T follicular helper cell (primary cell): Measurements from ENCODE around the gene ACSL4.
"Not testable (repeated sequence)": the region's sequence is repeated elsewhere in the genome, so short reads cannot be mapped to it uniquely, and the experiment has no call there.

Experiments
- DNase-seq: peaks from one replicate; pipeline ENCODE4 v3.0.0-alpha.2; 2020; ENCODE audit warnings: low read depth

The ACSL4 gene

GRCh38 chrX:109728173-109728535, 4.9 kb downstream of the ACSL4 start:
- DNase-seq = no peak

GRCh38 chrX:109724971-109725370, 8.1 kb downstream of the ACSL4 start:
- DNase-seq = not testable (repeated sequence)

- DNase-seq = no peak
These were observed 12.1 kb downstream of the ACSL4 start for GRCh38 chrX:109720947-109721346.

GRCh38 chrX:109719264-109719663, 13.8 kb downstream of the ACSL4 start:
- DNase-seq = no peak

GRCh38 chrX:109716431-109717028, 16.5 kb downstream of the ACSL4 start:
- no peak for DNase-seq

GRCh38 chrX:109714340-109714958, 18.6 kb downstream of the ACSL4 start:
- no peak for DNase-seq

GRCh38 chrX:109710181-109710580, 22.9 kb downstream of the ACSL4 start:
- no peak for DNase-seq

- no peak for DNase-seq
These were observed 23.9 kb downstream of the ACSL4 start for GRCh38 chrX:109709129-109709631.

GRCh38 chrX:109707720-109708119, 25.3 kb downstream of the ACSL4 start:
- no peak for DNase-seq

GRCh38 chrX:109707319-109707718, 25.7 kb downstream of the ACSL4 start:
- no peak for DNase-seq

- DNase-seq = no peak
These were observed 28.5 kb downstream of the ACSL4 start for GRCh38 chrX:109704563-109704962.

- DNase-seq = no peak
These were observed 35.2 kb downstream of the ACSL4 start for GRCh38 chrX:109697855-109698254.

- no peak for DNase-seq
These were observed 36.8 kb downstream of the ACSL4 start for GRCh38 chrX:109696146-109696740.

- no peak for DNase-seq
These were observed 37.4 kb downstream of the ACSL4 start for GRCh38 chrX:109695637-109696036.

GRCh38 chrX:109691752-109692151, 41.3 kb downstream of the ACSL4 start:
- DNase-seq = no peak

- no peak for DNase-seq
These were observed 41.8 kb downstream of the ACSL4 start for GRCh38 chrX:109691277-109691676.

GRCh38 chrX:109687903-109688302, 45.2 kb downstream of the ACSL4 start:
- no peak for DNase-seq

GRCh38 chrX:109685656-109686078, 47.4 kb downstream of the ACSL4 start:
- DNase-seq = no peak

GRCh38 chrX:109684136-109684535, 48.9 kb downstream of the ACSL4 start:
- DNase-seq = no peak

GRCh38 chrX:109681475-109682081, 51.5 kb downstream of the ACSL4 start:
- no peak for DNase-seq

- no peak for DNase-seq
These were observed 53.2 kb downstream of the ACSL4 start for GRCh38 chrX:109679820-109680219.

GRCh38 chrX:109672239-109672638, 60.8 kb downstream of the ACSL4 start:
- DNase-seq = no peak

- not testable (repeated sequence) for DNase-seq
These were observed 61.9 kb downstream of the ACSL4 start for GRCh38 chrX:109671170-109671569.
